ENCODE data around the gene WDR41.
A peak's percentile ranks its signal among the peaks of the same experiment; 100 is the strongest.

WDR41 gene

DNA sequence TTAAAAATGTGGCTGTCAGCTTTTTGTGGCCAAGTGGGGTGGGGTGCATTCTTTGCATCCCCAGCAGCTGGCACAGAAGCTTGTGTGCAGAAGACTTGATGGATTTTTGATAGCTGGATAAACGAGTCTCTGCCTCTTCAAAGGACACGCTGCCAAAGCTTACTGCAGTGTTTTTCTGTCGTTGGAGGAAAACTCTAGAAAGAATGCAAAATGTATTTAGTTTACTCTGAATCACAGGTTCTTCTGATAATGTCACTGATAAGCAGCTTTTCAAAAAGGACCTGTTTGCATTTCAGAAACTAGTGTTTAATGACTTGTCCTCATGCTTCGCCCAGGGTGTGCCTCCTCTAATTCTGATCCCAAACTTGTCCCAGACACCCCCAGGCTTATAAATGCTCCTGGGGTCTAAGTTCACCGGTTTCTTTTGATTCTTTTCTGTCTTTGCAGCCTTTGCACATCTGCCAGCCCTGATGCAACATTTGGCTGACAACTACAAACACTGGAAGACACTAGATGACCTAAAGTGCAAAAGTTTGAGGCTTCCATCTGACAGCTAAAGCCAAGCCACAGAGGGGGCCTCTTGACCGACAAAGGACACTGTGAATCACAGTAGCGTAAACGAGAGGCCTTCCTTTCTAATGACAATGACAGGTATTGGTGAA lies 66.0 kb downstream of the WDR41 start:
- TF ChIP-seq, protein P1, sequence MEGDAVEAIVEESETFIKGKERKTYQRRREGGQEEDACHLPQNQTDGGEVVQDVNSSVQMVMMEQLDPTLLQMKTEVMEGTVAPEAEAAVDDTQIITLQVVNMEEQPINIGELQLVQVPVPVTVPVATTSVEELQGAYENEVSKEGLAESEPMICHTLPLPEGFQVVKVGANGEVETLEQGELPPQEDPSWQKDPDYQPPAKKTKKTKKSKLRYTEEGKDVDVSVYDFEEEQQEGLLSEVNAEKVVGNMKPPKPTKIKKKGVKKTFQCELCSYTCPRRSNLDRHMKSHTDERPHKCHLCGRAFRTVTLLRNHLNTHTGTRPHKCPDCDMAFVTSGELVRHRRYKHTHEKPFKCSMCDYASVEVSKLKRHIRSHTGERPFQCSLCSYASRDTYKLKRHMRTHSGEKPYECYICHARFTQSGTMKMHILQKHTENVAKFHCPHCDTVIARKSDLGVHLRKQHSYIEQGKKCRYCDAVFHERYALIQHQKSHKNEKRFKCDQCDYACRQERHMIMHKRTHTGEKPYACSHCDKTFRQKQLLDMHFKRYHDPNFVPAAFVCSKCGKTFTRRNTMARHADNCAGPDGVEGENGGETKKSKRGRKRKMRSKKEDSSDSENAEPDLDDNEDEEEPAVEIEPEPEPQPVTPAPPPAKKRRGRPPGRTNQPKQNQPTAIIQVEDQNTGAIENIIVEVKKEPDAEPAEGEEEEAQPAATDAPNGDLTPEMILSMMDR (IDR thresholded peaks at IDR 0.05; ENCODE audit: low read depth, low read length, missing control alignments), result no peak
- in situ Hi-C loops (cut with HindIII; ENCODE audit: low sequenced_read_pairs), result loop anchor here (25.0 kb wide), 1 partner anchor 289 kb away; no protein-coding TSS in a partner anchor
- no peak overlapping the region for H3K4me3 ChIP-seq (ENCODE audit: low read depth, low read length)
- no peak for DNase-seq (ENCODE audit: low read depth)

DNA sequence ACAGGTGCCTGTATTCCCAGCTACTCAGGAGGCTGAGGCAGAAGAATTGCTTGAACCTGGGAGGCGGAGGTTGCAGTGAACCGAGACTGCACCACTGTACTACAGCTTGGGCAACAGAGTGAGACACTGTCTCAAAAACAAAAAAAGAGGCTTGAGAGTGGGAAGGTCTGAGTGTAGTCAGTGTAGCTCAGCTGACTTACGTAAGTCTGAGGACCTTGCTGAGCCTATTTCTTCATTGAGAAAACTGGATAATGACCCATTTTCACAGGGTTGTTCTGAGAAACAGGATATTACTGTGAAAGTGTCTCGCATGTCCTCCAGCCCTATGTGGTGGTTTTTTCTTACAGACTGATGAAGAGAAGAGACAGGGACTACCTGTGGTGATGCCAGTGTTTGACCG lies 66.7 kb downstream of the WDR41 start:
- TF ChIP-seq, protein P1 (IDR thresholded peaks at IDR 0.05; ENCODE audit: low read depth, low read length, missing control alignments), result no peak
- no peak for DNase-seq (ENCODE audit: low read depth)
- H3K4me3 ChIP-seq (ENCODE audit: low read depth, low read length), result no peak overlapping the region
- in situ Hi-C loops (cut with HindIII; ENCODE audit: low sequenced_read_pairs), result loop anchor here (25.0 kb wide), 1 partner anchor 288 kb away; no protein-coding TSS in a partner anchor

DNA sequence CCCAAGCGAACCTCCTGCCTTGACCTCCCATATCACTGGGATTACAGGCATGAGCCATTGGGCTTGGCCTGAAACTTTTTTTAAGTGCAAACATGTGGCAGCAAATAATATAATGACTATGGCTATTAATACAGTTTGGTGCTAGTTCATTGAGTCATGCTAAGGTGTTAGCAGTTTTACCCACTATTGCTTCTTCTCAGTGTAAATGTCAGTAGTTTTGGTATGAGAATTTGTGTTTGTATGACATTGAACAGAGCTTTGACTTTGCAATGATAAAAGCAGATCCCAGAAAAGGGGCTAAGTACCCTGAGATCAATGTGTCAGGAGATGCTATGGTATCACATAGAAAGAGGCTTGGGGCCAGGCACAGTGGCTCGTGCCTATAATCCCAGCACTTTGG lies 67.2 kb downstream of the WDR41 start:
- TF ChIP-seq, protein P1 (IDR thresholded peaks at IDR 0.05; ENCODE audit: low read depth, low read length, missing control alignments), result no peak
- no peak for DNase-seq (ENCODE audit: low read depth)
- H3K4me3 ChIP-seq (ENCODE audit: low read depth, low read length), result no peak overlapping the region
- in situ Hi-C loops (cut with HindIII; ENCODE audit: low sequenced_read_pairs), result loop anchor here (25.0 kb wide), 1 partner anchor 288 kb away; no protein-coding TSS in a partner anchor

DNA sequence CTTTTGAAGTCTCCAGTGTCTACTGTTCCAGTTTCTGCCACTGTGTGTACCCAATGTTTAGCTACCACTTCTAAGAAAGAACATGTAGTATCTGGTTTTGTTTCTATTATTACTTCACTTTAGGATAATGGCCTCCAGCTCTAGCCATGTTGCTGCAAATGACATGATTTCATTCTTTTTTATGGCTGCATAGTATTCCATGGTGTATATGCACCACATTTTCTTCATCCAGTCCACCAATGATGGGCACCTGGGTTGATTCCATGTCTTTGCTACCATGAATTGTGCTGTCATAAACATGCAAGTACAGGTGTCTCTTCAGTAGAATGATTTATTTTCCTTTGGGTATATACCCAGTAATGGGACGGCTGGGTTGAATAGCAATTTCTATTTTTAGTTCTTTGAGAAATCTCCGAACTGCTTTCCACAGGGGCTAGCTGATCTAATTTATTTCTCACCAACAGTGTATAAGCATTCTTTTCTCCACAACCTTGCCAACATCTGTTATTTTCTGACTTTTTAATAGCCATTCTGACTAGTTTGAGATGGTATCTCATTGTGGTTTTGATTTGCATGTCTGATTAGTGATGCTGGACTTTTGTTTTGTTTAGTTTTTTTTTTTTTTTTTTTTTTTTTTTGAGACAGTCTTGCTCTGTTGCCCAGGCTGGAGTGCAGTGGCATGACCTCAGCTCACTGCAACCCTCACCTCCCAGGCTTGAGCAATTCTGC lies 68.9 kb downstream of the WDR41 start:
- TF ChIP-seq, protein P1 (IDR thresholded peaks at IDR 0.05; ENCODE audit: low read depth, low read length, missing control alignments), result no peak
- DNase-seq (ENCODE audit: low read depth), result peak; percentile 41
- in situ Hi-C loops (cut with HindIII; ENCODE audit: low sequenced_read_pairs), result no loop called here
- H3K4me3 ChIP-seq (ENCODE audit: low read depth, low read length), result no peak overlapping the region

DNA sequence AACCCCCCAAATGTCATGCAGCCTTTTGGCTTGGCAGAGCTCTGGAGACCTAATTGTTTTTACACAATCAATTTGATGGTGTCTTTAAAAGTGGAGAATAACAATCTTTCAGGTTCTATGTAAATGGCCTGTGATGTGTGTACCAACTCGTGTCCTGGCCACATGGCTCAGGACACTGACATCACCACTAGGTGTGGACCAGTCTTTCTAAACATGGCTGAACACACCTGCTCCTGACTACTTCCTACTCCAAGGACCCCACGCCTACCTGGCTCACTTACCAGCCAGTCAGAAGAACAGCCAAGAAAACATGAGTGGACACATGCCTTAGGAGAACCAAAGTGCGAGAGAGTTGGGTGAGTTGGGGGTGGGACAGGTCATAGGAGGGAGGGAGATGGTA lies 71.2 kb downstream of the WDR41 start:
- no peak overlapping the region for H3K4me3 ChIP-seq (ENCODE audit: low read depth, low read length)
- TF ChIP-seq, protein P1 (IDR thresholded peaks at IDR 0.05; ENCODE audit: low read depth, low read length, missing control alignments), result no peak
- no peak for DNase-seq (ENCODE audit: low read depth)
- in situ Hi-C loops (cut with HindIII; ENCODE audit: low sequenced_read_pairs), result no loop called here

DNA sequence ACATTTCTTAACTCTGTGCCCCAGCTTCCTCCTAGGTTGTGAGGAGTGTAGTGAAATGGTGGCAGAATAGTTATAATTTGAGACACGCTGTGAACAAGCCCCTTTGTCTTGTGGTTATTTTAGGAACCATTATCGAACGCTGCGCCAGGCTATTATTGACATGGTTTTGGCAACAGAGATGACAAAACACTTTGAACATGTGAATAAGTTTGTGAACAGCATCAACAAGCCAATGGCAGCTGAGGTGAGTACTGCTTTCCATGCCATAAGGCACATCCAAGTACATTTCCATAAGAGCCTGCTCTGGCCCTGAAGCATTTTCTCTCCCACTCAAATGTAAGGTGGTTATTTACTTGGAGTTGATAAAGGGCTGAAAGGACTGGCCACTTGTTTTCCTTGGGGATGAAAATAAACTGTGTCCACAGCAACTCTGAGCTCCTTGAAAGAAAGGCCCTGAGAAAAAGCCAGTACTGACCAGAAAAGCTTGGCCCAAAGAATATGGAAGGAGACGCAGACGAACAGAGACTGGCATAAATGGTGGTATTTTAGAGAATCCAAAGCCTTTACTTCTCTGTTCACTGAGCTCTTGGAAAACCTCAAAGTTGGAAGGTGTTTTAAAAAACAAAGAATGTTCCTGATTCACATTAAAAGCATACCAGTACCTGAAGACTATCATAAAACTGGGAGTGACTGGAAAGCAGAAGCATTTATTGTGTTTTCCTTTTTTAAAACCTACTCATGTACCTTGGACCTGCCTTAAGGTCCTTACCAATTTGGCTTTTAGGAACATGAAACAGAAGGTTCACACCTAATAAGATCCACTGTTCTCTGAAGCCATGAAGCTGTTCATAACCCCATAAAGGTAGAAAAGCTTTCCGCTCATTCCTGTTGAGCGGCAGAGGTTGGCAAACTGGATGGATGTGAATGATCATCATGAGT lies 72.2 kb downstream of the WDR41 start:
- TF ChIP-seq, protein P1 (IDR thresholded peaks at IDR 0.05; ENCODE audit: low read depth, low read length, missing control alignments), result no peak
- no peak for DNase-seq (ENCODE audit: low read depth)
- in situ Hi-C loops (cut with HindIII; ENCODE audit: low sequenced_read_pairs), result no loop called here
- H3K4me3 ChIP-seq (ENCODE audit: low read depth, low read length), result no peak overlapping the region
